K562 (cell line): ENCODE data around the gene CDNF. TPM values are rescaled to one million over a fixed set of nuclear protein-coding genes. Genes with fewer than 3 reads are reported as not detected.

Source experiments
- ATAC-seq: fragments of 200-7000 bp; cut with Tn5 transposase; 3 replicates; pipeline ENCODE4 v1.9.1; 2020; ENCODE audit warnings: moderate library complexity
- BruUV-seq: library from RNA; stranded (reverse); fragments of 400-500 nt; replicated peaks from 2 replicates; lab custom pipeline; 2021; lab: Mats Ljungman, UMichigan
- CTCF ChIA-PET: fragments of 300-600 bp; formaldehyde crosslinking; extraction: SDS; loops from one replicate; lab custom pipeline; 2021; ENCODE audit warnings: low intra/inter-chr PET ratio; lab: Yijun Ruan, JAX
- POLR2A ChIA-PET: fragments of 300-600, 350-650 bp; sonication (Branson Sonifier 250); formaldehyde crosslinking; extraction: SDS; loops from one replicate; lab custom pipeline; 2021; ENCODE audit warnings: antibody characterized with exemption, inconsistent platforms; lab: Yijun Ruan, JAX
- DNase-seq, 4 experiments: peaks; one replicate each; pipeline versions ENCODE4 v3.0.0 to v3.0.0-alpha.2; 2011 to 2018; ENCODE audit warnings: low spot score in 3 of 4, mixed read lengths in 3 of 4; ENCODE audit errors: extremely low read depth in 1 of 4
- FAIRE-seq: peaks from 2 replicates; lab custom pipeline; 2011; peaks lifted over from hg19 to GRCh38; lab: Jason Lieb, UNC
- H2AFZ ChIP-seq: 2 replicates; pipeline ENCODE4 v1.6.0; 2011; ENCODE audit warnings: low read depth, low read length, control low read depth, inconsistent platforms
- H3K27ac ChIP-seq: fragments of 200-600 bp; 3 replicates; pipeline ENCODE4 v1.8.0; 2011; ENCODE audit warnings: low read depth, mild to moderate bottlenecking, control low read depth, inconsistent platforms, low read length, moderate library complexity, mixed read lengths; ENCODE audit errors: extremely low read depth
- H3K27me3 ChIP-seq, 2 experiments: fragments of 300-600 bp in 1 of 2; 2 replicates in 1 of 2; 3 replicates in 1 of 2; pipeline versions ENCODE4 v1.6.0 to v1.8.0; 2011; ENCODE audit warnings: inconsistent platforms in 2 of 2, low read length in 2 of 2, mild to moderate bottlenecking in 1 of 2, mixed read lengths in 1 of 2, moderate library complexity in 1 of 2; ENCODE audit not compliant: control insufficient read depth in 2 of 2, insufficient read depth in 2 of 2
- H3K36me3 ChIP-seq: fragments of 300-600 bp; 3 replicates; pipeline ENCODE4 v1.8.0; 2011; ENCODE audit warnings: mild to moderate bottlenecking, low read length, inconsistent platforms; ENCODE audit not compliant: control insufficient read depth, insufficient read depth
- H3K4me1 ChIP-seq, 2 experiments: fragments of 200-600 bp in 1 of 2; replicated peaks in 1 of 2; 2 replicates in 1 of 2; 3 replicates in 1 of 2; pipeline versions ENCODE4 v1.5.1 to v1.8.0; 2011; ENCODE audit warnings: inconsistent platforms in 2 of 2, low read length in 2 of 2, mild to moderate bottlenecking in 1 of 2, mixed read lengths in 1 of 2, moderate library complexity in 1 of 2; ENCODE audit not compliant: control insufficient read depth in 2 of 2, insufficient read depth in 2 of 2
- H3K4me2 ChIP-seq: 2 replicates; pipeline ENCODE4 v1.6.1; 2011; ENCODE audit warnings: low read length, control low read depth, inconsistent platforms, mixed read lengths; ENCODE audit not compliant: insufficient read depth
- H3K4me3 ChIP-seq: fragments of 200-600 bp; sonication (generic), shearing (Covaris generic); 2 replicates; pipeline ENCODE4 v1.5.1; 2016; ENCODE audit warnings: control low read depth, inconsistent platforms
- H3K79me2 ChIP-seq: fragments of 200-600 bp; 3 replicates; pipeline ENCODE4 v1.8.0; 2011; ENCODE audit warnings: low read length, inconsistent platforms; ENCODE audit not compliant: control insufficient read depth, insufficient read depth
- H3K9ac ChIP-seq, 2 experiments: 2 replicates each; pipeline versions ENCODE4 v1.6.0 to v1.6.1; 2011; ENCODE audit warnings: low read depth in 2 of 2, low read length in 2 of 2, control low read depth in 1 of 2, inconsistent platforms in 1 of 2, mild to moderate bottlenecking in 1 of 2, mixed read lengths in 1 of 2; ENCODE audit not compliant: insufficient read depth in 1 of 2
- H3K9me1 ChIP-seq: one replicate; pipeline ENCODE4 v1.6.0; 2011; ENCODE audit warnings: inconsistent platforms, mild to moderate bottlenecking, low read length, moderate library complexity; ENCODE audit not compliant: control insufficient read depth, insufficient read depth
- H3K9me3 ChIP-seq: replicated peaks from 2 replicates; pipeline ENCODE4 v1.5.1; 2011; ENCODE audit warnings: low read depth, low read length, inconsistent platforms; ENCODE audit not compliant: control insufficient read depth, insufficient read depth
- H4K20me1 ChIP-seq: replicated peaks from 2 replicates; pipeline ENCODE4 v1.6.1; 2011; ENCODE audit warnings: low read length, inconsistent platforms, mixed read lengths; ENCODE audit not compliant: control insufficient read depth, insufficient read depth
- BACH1 ChIP-seq: fragments of 200-800 bp; sonication (Bioruptor generic); IDR thresholded peaks from 2 replicates; pipeline ENCODE4 v1.6.1; 2016; ENCODE audit warnings: missing genetic modification characterization, missing compliant biosample characterization
- DIDO1 ChIP-seq: fragments of 450-650 bp; IDR thresholded peaks from 2 replicates; pipeline ENCODE4 v1.6.1; 2016; ENCODE audit warnings: low read depth, missing biosample characterization, missing genetic modification characterization
- EP300 ChIP-seq: IDR thresholded peaks from 2 replicates; pipeline ENCODE4 v1.6.1; 2012; ENCODE audit warnings: low read length, improper control_type of control experiment
- ETV6 ChIP-seq, 3 experiments: fragments of 150-350 bp in 1 of 3; sonication (generic) in 1 of 3; formaldehyde crosslinking in 1 of 3; IDR thresholded peaks; 2 replicates each; pipeline versions ENCODE4 v1.6.1 to v1.8.0; 2014 to 2022; ENCODE audit warnings: borderline replicate concordance in 2 of 3, low read depth in 2 of 3, antibody characterized with exemption in 1 of 3, low read length in 1 of 3, mild to moderate bottlenecking in 1 of 3, missing genetic modification reagents in 1 of 3
- GATA2 ChIP-seq: sonication (generic); formaldehyde crosslinking; IDR thresholded peaks from 2 replicates; pipeline ENCODE4 v1.4.0; 2020; ENCODE audit warnings: mild to moderate bottlenecking, missing genetic modification reagents
- KDM4B ChIP-seq, 2 experiments: fragments of 450-650 bp in 1 of 2; sonication (generic) in 1 of 2; IDR thresholded peaks; 2 replicates each; pipeline ENCODE4 v1.6.1; 2016 to 2017; ENCODE audit warnings: borderline replicate concordance in 2 of 2, antibody characterized with exemption in 1 of 2, low read depth in 1 of 2, mild to moderate bottlenecking in 1 of 2
- PML ChIP-seq: IDR thresholded peaks from 2 replicates; pipeline ENCODE4 v1.6.1; 2012; ENCODE audit warnings: low read length, inconsistent platforms
- RBM39 ChIP-seq: fragments of 200-400 bp; formaldehyde crosslinking; optimal IDR thresholded peaks from 2 replicates; pipeline ENCODE3; 2018; ENCODE audit warnings: low read depth, low read length
- ZNF583 ChIP-seq: fragments of 250-450 bp; sonication (Bioruptor Pico); IDR thresholded peaks from 2 replicates; pipeline ENCODE4 v1.4.0; 2020
- WGBS: fragments of 100-300 bp; shearing (Covaris generic); methylation state at CpG from one replicate; pipeline ENCODE4 v1.1.6; 2016; ENCODE audit warnings: low coverage, mixed read lengths; ENCODE audit not compliant: insufficient coverage; ENCODE audit errors: missing lambda C conversion rate; 5-methylcytosine and 5-hydroxymethylcytosine counted together
- in situ Hi-C: fragments of 300-500 bp; cut with MboI; formaldehyde crosslinking; loops from 4 replicates; pipeline ENCODE4 v1.15.0; 2018; ENCODE audit warnings: inconsistent platforms, mixed read lengths
- intact Hi-C: fragments of 100-400 bp; cut with micrococcal nuclease; formaldehyde crosslinking; loops from 2 replicates; pipeline ENCODE4 v1.14.2; 2022
- polyA plus RNA-seq, 8 experiments: library from polyadenylated mRNA; depleted of rRNA in 4 of 8; stranded (reverse) in 5 of 8; unstranded in 3 of 8; fragments of >200 nt; fragmentation: Nextera tagmentation in 2 of 8; fragmentation: Illumina TruSeq in 1 of 8; extraction: Ambion mirVana in 2 of 8; extraction: Trizol in 1 of 8; gene quantifications; 2 replicates each; pipeline versions ENCODE4 v1.2.1 to v1.2.3, GENCODE V29; 2011 to 2014; ENCODE audit warnings: inconsistent platforms in 1 of 8, missing spikeins in 1 of 8
- total RNA-seq, 7 experiments: library from RNA; depleted of rRNA in 6 of 7; stranded (reverse); fragments of >200 nt in 6 of 7; fragmentation: Illumina TruSeq in 2 of 7; extraction: Trizol in 2 of 7; gene quantifications; 2 replicates each; pipeline versions ENCODE4 v1.2.1 to v1.2.3, GENCODE V29; 2011 to 2021; ENCODE audit warnings: low replicate concordance in 1 of 7
- TF ChIP-seq, protein P1 (sequence below): IDR thresholded peaks from 3 replicates; pipeline ENCODE4 v1.6.1; 2011; ENCODE audit warnings: borderline replicate concordance, mild to moderate bottlenecking, moderate library complexity; ENCODE audit not compliant: insufficient read length; ENCODE audit errors: extremely low read depth
- TF ChIP-seq, protein P2 (sequence below): fragments of 450-650 bp; IDR thresholded peaks from 2 replicates; pipeline ENCODE4 v1.6.1; 2016; ENCODE audit warnings: low read depth, mild to moderate bottlenecking, moderate library complexity
- TF ChIP-seq, protein P3 (sequence below): sonication (generic); formaldehyde crosslinking; IDR thresholded peaks from 2 replicates; pipeline ENCODE4 v1.8.1; 2022; ENCODE audit warnings: missing genetic modification reagents
- TF ChIP-seq, protein P4 (sequence below): fragments of 450-650 bp; IDR thresholded peaks from 2 replicates; pipeline ENCODE4 v1.6.1; 2018; ENCODE audit not compliant: partially characterized antibody

Gene CDNF
- total and polyA plus RNA-seq, 9 of the 15 experiments (the other 6 are each of a cell fraction or from before 2014, with no cell fraction given) = 0.18 to 1.6 (median 0.61) TPM

- TF ChIP-seq, protein P1, sequence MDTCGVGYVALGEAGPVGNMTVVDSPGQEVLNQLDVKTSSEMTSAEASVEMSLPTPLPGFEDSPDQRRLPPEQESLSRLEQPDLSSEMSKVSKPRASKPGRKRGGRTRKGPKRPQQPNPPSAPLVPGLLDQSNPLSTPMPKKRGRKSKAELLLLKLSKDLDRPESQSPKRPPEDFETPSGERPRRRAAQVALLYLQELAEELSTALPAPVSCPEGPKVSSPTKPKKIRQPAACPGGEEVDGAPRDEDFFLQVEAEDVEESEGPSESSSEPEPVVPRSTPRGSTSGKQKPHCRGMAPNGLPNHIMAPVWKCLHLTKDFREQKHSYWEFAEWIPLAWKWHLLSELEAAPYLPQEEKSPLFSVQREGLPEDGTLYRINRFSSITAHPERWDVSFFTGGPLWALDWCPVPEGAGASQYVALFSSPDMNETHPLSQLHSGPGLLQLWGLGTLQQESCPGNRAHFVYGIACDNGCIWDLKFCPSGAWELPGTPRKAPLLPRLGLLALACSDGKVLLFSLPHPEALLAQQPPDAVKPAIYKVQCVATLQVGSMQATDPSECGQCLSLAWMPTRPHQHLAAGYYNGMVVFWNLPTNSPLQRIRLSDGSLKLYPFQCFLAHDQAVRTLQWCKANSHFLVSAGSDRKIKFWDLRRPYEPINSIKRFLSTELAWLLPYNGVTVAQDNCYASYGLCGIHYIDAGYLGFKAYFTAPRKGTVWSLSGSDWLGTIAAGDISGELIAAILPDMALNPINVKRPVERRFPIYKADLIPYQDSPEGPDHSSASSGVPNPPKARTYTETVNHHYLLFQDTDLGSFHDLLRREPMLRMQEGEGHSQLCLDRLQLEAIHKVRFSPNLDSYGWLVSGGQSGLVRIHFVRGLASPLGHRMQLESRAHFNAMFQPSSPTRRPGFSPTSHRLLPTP = no peak
- TF ChIP-seq, protein P2, sequence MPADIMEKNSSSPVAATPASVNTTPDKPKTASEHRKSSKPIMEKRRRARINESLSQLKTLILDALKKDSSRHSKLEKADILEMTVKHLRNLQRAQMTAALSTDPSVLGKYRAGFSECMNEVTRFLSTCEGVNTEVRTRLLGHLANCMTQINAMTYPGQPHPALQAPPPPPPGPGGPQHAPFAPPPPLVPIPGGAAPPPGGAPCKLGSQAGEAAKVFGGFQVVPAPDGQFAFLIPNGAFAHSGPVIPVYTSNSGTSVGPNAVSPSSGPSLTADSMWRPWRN = no peak
- TF ChIP-seq ZNF583 (CRISPR knock-in tag) (no peak), EP300 (no peak), GATA2 (CRISPR knock-in tag) (no peak)
- TF ChIP-seq, protein P3, sequence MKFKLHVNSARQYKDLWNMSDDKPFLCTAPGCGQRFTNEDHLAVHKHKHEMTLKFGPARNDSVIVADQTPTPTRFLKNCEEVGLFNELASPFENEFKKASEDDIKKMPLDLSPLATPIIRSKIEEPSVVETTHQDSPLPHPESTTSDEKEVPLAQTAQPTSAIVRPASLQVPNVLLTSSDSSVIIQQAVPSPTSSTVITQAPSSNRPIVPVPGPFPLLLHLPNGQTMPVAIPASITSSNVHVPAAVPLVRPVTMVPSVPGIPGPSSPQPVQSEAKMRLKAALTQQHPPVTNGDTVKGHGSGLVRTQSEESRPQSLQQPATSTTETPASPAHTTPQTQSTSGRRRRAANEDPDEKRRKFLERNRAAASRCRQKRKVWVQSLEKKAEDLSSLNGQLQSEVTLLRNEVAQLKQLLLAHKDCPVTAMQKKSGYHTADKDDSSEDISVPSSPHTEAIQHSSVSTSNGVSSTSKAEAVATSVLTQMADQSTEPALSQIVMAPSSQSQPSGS = no peak
Observed at GRCh38 chr10:14774797-14775196, 63.0 kb downstream of the CDNF start, which contains the start of gene FAM107B (continued).

DNA sequence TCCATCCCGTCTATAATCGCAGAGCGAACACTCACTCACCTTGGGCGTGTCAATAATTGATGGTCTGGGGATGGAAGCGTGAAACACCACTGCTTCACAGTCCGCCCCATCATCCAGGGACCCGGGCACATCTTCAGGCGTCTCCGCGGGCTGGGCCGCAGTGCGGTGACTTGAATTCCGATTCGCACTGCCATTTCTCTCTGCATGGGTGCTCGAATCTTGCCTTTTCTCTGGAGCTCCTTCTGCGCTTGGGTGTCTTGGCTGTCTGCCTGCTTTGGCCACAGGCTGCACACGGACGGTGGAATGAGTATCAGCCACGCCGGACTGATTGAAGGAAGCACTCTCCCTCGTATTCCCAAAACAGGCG lies 63.6 kb downstream of the CDNF start:
- intact Hi-C loops (no loop called here), in situ Hi-C loops (no loop called here)
- ChIA-PET CTCF (no interaction called here), POLR2A (no interaction called here)
- Histone ChIP-seq H3K9me1 (no peaks in the 10 kb centered on the region), H3K9ac (no peak overlapping the region), H3K9me3 (no peaks in the 10 kb centered on the region), H3K4me3 (no peak overlapping the region), H4K20me1 (no peaks in the 10 kb centered on the region; the same call in 1 of the 2 replicates), H2AFZ (no peak overlapping the region), H3K27me3 (peaks cover 28 to 37% of the 10 kb centered on the region in 2 experiments), H3K36me3 (no peaks in the 10 kb centered on the region), H3K79me2 (no peaks in the 10 kb centered on the region), H3K27ac (no peak overlapping the region), H3K4me2 (no peak overlapping the region), H3K4me1 (no peaks in the 10 kb centered on the region)
- ATAC-seq = no peak
- under 1% methylated on average over 22 of the region's 22 CpGs for WGBS
- no peak for FAIRE-seq
- BruUV-seq = no TSS peak
- no peak for DNase-seq
- no peak for TF ChIP-seq DIDO1 (tag)
- TF ChIP-seq KDM4B (IDR thresholded peaks at IDR 0.05; ENCODE audit: borderline replicate concordance in 2 of 2, low read depth in 1 of 2) = no peak
- TF ChIP-seq RBM39 = no peak
- TF ChIP-seq, protein P4, sequence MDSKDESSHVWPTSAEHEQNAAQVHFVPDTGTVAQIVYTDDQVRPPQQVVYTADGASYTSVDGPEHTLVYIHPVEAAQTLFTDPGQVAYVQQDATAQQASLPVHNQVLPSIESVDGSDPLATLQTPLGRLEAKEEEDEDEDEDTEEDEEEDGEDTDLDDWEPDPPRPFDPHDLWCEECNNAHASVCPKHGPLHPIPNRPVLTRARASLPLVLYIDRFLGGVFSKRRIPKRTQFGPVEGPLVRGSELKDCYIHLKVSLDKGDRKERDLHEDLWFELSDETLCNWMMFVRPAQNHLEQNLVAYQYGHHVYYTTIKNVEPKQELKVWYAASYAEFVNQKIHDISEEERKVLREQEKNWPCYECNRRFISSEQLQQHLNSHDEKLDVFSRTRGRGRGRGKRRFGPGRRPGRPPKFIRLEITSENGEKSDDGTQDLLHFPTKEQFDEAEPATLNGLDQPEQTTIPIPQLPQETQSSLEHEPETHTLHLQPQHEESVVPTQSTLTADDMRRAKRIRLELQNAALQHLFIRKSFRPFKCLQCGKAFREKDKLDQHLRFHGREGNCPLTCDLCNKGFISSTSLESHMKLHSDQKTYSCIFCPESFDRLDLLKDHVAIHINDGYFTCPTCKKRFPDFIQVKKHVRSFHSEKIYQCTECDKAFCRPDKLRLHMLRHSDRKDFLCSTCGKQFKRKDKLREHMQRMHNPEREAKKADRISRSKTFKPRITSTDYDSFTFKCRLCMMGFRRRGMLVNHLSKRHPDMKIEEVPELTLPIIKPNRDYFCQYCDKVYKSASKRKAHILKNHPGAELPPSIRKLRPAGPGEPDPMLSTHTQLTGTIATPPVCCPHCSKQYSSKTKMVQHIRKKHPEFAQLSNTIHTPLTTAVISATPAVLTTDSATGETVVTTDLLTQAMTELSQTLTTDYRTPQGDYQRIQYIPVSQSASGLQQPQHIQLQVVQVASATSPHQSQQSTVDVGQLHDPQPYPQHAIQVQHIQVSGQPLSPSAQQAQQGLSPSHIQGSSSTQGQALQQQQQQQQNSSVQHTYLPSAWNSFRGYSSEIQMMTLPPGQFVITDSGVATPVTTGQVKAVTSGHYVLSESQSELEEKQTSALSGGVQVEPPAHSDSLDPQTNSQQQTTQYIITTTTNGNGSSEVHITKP = no peak
- TF ChIP-seq BACH1 (tag) = no peak
- no peak for TF ChIP-seq PML
- TF ChIP-seq ETV6 (IDR thresholded peaks at IDR 0.05; ENCODE audit: borderline replicate concordance in 1 of 2, low read depth in 2 of 2, low read length in 1 of 2) = no peak
- TF ChIP-seq ETV6 (CRISPR knock-in tag; IDR thresholded peaks at IDR 0.05; ENCODE audit: borderline replicate concordance) = no peak
